Naive B cell (primary cell): Measurements from ENCODE around the gene MUC4. TPM values are rescaled to one million over a fixed set of nuclear protein-coding genes. Genes with fewer than 3 reads are reported as not detected.

Experiments used
- ATAC-seq, 2 donors: fragments of 150-1000 bp; cut with Tn5 transposase; 2 replicates each; pipeline ENCODE4 v1.10.0; 2021; ENCODE audit warnings: low read depth in 2 of 2, mild to moderate bottlenecking in 2 of 2, moderate library complexity in 2 of 2
- DNase-seq: peaks from one replicate; pipeline ENCODE4 v3.0.0; 2022
- H3K27ac Mint-ChIP-seq, 6 donors: one replicate each; pipeline ENCODE4 v1.8.0; 2020 to 2022; ENCODE audit warnings: mild to moderate bottlenecking in 6 of 6, mixed read lengths in 6 of 6, moderate library complexity in 5 of 6, inconsistent platforms in 2 of 6
- H3K27me3 Mint-ChIP-seq, 3 donors: one replicate each; pipeline ENCODE4 v1.8.0; 2021 to 2022; ENCODE audit warnings: mixed read lengths in 3 of 3, mild to moderate bottlenecking in 1 of 3
- H3K36me3 Mint-ChIP-seq, 2 donors: one replicate each; pipeline ENCODE4 v1.8.0; 2020 to 2022; ENCODE audit warnings: mixed read lengths in 2 of 2, inconsistent platforms in 1 of 2, mild to moderate bottlenecking in 1 of 2
- H3K4me1 Mint-ChIP-seq, 3 donors: one replicate each; pipeline ENCODE4 v1.8.0; 2020 to 2022; ENCODE audit warnings: mixed read lengths in 3 of 3, inconsistent platforms in 1 of 3, mild to moderate bottlenecking in 1 of 3, moderate library complexity in 1 of 3
- H3K4me3 Mint-ChIP-seq, 8 donors: one replicate each; pipeline ENCODE4 v1.8.0; 2020 to 2022; ENCODE audit warnings: mild to moderate bottlenecking in 8 of 8, mixed read lengths in 8 of 8, moderate library complexity in 8 of 8, inconsistent platforms in 2 of 8
- H3K9me3 Mint-ChIP-seq, 7 donors: one replicate each; pipeline ENCODE4 v1.8.0; 2020 to 2022; ENCODE audit warnings: mixed read lengths in 7 of 7, mild to moderate bottlenecking in 5 of 7, inconsistent platforms in 2 of 7, moderate library complexity in 1 of 7
- polyA plus RNA-seq, 6 donors: library from polyadenylated mRNA; unstranded; fragments of 300-500 nt; fragmentation: Illumina TruSeq; gene quantifications; one replicate each; pipeline ENCODE4 v1.2.3, GENCODE V29; 2021; ENCODE audit warnings: low read depth in 6 of 6

Gene MUC4
- polyA plus RNA-seq, 6 donors from 2014 or later, result 0.03 to 0.19 (median 0.07) TPM; not detected in 1

DNA sequence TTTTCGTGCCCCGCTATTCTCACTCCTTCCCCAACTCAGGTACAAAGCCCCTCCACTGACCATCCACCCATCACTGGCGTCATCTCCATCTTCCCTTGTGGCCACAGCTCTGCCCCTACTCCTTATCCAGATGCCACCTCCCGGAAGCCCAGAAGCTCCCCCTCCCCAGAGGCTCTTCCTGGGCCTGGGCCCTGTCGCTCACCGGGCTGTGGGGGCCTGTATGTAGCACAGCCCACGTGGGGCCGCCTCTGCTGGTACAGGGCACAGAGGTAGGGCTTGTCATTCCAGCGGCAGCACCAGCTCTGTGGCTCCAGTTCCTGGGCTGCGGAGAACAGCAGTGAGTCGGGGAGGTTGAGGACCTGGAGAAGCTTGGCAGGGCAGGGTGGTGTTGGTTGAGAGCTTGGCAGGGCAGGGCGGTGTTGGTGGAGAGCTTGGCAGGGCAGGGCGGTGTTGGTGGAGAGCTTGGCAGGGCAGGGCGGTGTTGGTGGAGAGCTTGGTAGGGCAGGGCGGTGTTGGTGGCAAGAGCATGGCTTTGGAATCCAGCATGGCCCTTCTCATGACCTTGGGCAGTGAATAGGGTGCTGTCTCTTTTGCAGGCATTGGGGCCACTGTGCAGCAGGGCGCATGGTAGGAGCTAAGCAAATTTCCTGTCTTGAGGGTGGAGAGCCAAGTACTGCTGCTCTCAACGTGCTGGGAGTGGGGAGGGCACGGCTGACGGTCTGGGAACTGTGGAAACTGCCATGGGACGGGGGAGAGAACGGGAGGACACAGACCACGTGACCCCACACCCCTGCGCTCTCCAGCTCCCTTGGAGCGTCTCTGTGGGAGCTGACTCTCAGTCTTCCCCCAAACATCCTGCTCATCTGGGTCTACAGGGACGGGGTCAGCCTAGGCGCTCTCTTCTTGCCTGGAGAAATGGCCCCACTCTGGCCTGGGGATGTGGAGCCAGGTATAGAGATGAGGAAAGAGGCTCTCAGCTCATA, 47.6 kb downstream of the MUC4 start:
- peaks cover 15 to 44% (median 33%) of the 10 kb centered on the region in 3 donors for H3K27me3 Mint-ChIP-seq
- peaks cover 0 to 2% (median 0%) of the 10 kb centered on the region in 3 donors for H3K4me1 Mint-ChIP-seq
- H3K36me3 Mint-ChIP-seq, result peaks cover 0 to 10% of the 10 kb centered on the region in 2 donors
- DNase-seq (no peak), ATAC-seq (no peak)
- peaks cover 0 to 3% (median 0%) of the 10 kb centered on the region in 7 donors for H3K9me3 Mint-ChIP-seq
- no peak overlapping the region for H3K27ac Mint-ChIP-seq
- H3K4me3 Mint-ChIP-seq, result peak overlapping the region in 1 of 8 donors; percentile 74

DNA sequence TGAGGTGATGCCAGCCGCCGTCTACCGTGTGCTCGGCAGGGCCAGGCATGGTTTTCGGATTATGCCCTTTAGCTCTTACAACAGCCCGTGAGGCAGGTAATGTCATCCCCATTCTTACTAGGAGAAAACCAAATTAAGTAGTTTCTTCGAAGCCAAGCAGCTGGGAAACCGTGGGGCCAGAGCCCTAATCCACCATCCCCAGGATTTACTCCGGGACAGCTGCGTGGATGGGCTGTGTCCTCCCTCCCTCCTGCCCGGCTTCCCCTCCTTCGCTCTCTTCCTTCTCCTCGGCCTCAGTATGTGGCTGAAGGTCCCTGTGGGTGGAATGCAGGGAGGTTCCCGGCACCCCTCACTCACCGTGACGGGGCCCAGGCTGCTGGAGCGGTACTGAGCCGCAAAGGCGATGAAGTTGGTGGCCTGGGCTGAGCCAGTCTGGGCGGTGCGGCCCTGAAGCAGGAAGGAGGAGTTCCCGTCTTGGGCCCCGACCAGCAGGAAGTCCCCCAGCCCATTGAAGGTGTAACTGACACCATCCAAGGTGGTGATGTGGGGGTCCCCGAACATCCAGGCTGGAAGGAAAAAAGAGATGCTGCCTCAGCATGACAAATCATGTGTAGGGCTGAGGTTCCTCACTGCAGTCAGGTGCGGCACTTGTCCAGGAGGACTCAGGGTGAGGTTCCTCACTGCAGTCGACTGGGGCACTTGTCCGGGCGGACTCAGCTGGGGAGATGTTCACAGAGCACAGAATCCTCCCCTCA, 48.5 kb downstream of the MUC4 start:
- Mint-ChIP-seq H3K27me3 (peaks cover 20 to 50% (median 36%) of the 10 kb centered on the region in 3 donors), H3K4me1 (peaks cover 0 to 2% (median 0%) of the 10 kb centered on the region in 3 donors), H3K9me3 (peaks cover 0 to 3% (median 0%) of the 10 kb centered on the region in 7 donors), H3K27ac (peak overlapping the region in 1 of 6 donors; percentile 51), H3K36me3 (peaks cover 0 to 10% of the 10 kb centered on the region in 2 donors), H3K4me3 (peak overlapping the region in 1 of 8 donors; percentile 33)
- DNase-seq (no peak), ATAC-seq (no peak)

DNA sequence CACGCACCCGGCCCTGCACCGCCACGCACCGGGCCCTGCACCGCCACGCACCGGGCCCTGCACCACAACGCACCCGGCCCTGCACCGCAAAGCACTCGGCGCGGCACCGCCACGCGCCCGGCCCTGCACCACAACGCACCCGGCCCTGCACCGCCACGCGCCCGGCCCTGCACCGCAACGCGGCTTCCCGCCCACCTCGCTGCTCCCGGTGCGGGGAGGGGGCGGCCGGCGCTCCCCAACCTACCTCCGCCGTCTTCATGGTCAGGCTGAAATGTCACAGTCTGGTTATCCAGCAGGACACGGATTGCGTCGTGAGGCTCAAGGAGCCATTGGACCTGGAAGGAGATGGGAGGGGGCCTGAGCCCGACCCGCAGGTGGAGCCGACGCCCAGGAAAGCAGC, 49.1 kb downstream of the MUC4 start:
- Mint-ChIP-seq H3K27ac (no peak overlapping the region), H3K4me1 (peaks cover 0 to 2% (median 0%) of the 10 kb centered on the region in 3 donors), H3K4me3 (peak overlapping the region in 1 of 8 donors; percentile 33), H3K36me3 (peaks cover 0 to 10% of the 10 kb centered on the region in 2 donors), H3K27me3 (peaks cover 27 to 56% (median 42%) of the 10 kb centered on the region in 3 donors), H3K9me3 (no peaks in the 10 kb centered on the region)
- DNase-seq (no peak), ATAC-seq (no peak)

DNA sequence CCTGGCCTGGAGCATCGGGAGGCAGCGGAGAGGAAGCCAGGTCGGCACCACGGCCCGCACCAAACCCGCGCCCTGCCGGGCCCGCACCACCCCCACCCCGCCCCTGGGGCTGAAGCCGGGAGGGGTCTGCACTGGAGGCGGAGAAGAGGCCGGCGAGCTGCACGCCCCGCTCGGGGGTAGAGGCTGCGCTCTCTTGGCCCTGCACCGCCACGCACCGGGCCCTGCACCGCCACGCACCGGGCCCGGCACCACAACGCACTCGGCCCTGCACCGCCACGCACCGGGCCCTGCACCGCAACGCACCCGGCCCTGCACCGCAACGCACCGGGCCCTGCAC, 49.5 kb downstream of the MUC4 start:
- no peak for DNase-seq
- Mint-ChIP-seq H3K4me1 (peaks cover 0 to 2% (median 0%) of the 10 kb centered on the region in 3 donors), H3K27me3 (peaks cover 27 to 60% (median 46%) of the 10 kb centered on the region in 3 donors), H3K4me3 (no peak overlapping the region), H3K27ac (no peak overlapping the region), H3K36me3 (peaks cover 0 to 10% of the 10 kb centered on the region in 2 donors), H3K9me3 (no peaks in the 10 kb centered on the region)
- no peak for ATAC-seq

DNA sequence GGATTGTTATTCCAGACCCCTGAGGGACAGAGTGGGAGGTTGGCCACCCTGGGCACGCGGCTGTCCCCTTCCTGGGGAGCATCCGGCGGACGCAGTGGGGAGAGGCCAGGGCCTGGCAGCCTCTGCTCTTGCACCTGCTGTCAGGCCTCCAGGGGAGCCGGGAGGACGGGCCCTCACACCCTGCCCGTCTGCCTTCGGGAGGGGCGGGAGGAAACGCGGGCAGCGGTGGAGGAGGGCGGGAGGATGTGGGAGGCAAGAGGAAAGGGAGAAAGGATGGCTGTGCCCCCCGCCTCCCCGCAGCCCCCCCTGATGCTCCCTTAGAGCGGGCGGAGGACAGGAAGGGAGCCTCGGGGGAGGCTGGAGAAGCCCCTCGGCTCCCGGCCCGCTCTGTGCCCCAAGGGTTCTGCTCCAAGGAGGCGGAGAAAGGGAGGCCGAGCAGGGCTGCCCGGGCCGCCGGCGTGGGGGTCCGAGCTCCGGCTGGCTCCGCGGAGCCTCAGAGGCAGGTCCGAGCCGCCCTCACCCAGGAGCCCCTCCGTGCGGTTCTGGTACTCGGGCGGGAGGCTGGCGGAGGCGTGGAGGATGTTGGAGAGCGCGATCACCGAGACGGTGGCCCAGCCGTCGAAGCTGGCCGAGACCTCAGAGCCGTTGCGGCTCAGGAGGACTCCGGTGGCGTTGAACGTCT, 50.0 kb downstream of the MUC4 start:
- peaks cover 0 to 10% of the 10 kb centered on the region in 2 donors for H3K36me3 Mint-ChIP-seq
- H3K27ac Mint-ChIP-seq, result no peak overlapping the region
- H3K4me3 Mint-ChIP-seq, result peak overlapping the region in 1 of 8 donors; percentile 51
- no peak for ATAC-seq
- peaks cover 31 to 65% (median 51%) of the 10 kb centered on the region in 3 donors for H3K27me3 Mint-ChIP-seq
- peaks cover 0 to 2% (median 0%) of the 10 kb centered on the region in 3 donors for H3K4me1 Mint-ChIP-seq
- H3K9me3 Mint-ChIP-seq, result no peaks in the 10 kb centered on the region
- DNase-seq, result no peak

DNA sequence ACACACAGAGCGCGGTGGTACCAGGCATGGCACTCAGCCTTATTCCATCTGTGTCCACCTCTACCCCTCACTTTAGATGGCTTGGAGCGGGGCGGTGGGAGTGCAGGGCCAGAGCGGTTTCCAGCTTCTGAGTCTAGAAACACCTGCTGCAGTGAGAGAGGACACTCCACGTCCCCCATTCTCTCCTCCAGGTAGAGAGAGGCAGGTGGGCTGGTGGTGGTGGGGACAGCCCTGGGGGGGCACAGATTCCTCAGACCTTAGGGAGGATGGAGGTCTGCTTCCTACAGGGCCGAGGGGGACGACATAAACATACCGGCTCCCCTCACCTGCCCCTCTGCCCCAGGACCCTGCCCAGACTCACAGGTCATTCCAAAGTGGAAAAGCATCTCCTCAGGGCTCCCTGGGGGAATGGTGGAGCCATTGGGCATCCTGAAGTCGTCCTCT, 50.6 kb downstream of the MUC4 start:
- ATAC-seq, result no peak
- Mint-ChIP-seq H3K36me3 (peaks cover 0 to 10% of the 10 kb centered on the region in 2 donors), H3K27me3 (peaks cover 35 to 69% (median 57%) of the 10 kb centered on the region in 3 donors), H3K4me3 (peak overlapping the region in 1 of 8 donors; percentile 51), H3K4me1 (peaks cover 0 to 4% (median 0%) of the 10 kb centered on the region in 3 donors), H3K9me3 (no peaks in the 10 kb centered on the region), H3K27ac (no peak overlapping the region)
- DNase-seq, result no peak

DNA sequence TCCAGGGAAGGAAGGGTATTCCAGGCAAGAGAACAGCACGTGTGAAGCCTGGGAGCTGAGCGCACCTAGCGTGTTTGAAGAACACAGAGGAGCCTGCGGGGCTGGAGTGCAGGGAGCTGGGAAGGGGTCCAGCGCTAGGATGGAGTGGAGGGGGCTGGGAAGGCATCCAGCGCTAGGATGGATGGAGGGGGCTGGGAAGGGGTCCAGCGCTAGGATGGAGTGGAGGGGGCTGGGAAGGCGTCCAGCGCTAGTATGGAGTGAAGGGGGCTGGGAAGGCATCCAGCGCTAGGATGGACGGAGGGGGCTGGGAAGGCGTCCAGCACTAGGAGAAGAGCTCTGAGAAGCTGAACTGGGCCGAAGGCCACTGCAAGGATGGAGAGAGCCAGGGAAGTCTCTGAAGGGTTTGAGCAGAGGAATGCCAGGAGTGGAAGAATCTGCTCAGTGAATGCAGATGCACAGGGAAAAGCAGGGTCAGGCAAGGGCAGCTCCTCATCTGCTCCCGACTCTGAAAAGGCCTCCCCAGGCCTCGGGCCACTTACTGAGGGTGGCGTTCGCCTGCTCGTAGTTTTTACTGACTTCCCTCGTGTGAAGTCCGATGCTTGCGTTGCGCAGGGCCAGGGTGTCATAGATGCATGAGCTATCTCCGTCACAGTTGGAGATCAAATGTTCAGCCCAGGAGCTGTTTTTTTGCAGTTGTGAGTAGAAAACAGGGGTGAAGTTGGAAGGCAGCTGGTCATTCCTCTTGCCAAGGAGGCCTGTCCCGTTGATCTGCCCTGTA, 51.2 kb downstream of the MUC4 start:
- ATAC-seq (no peak), DNase-seq (no peak)
- H3K27ac Mint-ChIP-seq, result no peak overlapping the region
- peaks cover 0 to 10% of the 10 kb centered on the region in 2 donors for H3K36me3 Mint-ChIP-seq
- H3K9me3 Mint-ChIP-seq, result no peaks in the 10 kb centered on the region
- H3K4me3 Mint-ChIP-seq, result peak overlapping the region in 1 of 8 donors; percentile 12
- H3K4me1 Mint-ChIP-seq, result peaks cover 0 to 4% (median 0%) of the 10 kb centered on the region in 3 donors
- H3K27me3 Mint-ChIP-seq, result peaks cover 35 to 74% (median 63%) of the 10 kb centered on the region in 3 donors

DNA sequence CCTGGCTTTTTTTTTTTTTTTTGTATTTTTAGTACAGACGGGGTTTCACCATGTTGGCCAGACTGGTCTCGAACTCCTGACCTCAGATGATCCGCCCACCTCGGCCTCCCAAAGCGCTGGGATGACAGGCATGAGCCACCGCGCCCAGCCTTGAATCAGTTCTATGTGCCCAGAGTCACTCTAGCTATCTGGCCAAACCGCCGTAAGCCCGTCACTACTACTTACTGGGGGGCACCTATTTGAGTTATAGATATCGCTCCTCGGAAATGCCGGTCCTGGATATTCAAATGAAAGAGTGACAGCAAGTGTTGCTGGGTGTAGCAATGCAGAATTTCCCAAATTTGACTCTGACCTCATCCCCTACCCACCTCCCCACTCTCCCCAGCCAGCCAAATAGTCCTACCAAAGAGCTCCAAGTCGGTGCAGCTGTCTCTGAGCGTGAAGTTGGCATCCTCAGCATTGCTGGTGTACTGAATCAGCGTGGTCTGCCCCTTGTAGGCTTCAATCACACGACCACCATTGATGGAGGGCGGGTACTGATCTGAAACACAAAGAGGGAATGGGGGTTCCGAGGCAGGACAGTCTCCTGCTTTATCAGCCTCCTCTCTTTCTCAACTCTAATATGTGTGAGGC, 52.9 kb downstream of the MUC4 start:
- peaks cover 0 to 3% of the 10 kb centered on the region in 2 donors for H3K36me3 Mint-ChIP-seq
- H3K27me3 Mint-ChIP-seq, result peaks cover 35 to 80% (median 68%) of the 10 kb centered on the region in 3 donors
- H3K4me1 Mint-ChIP-seq, result peaks cover 0 to 4% (median 4%) of the 10 kb centered on the region in 3 donors
- no peak overlapping the region for H3K4me3 Mint-ChIP-seq
- no peak for DNase-seq
- no peak overlapping the region for H3K27ac Mint-ChIP-seq
- H3K9me3 Mint-ChIP-seq, result no peaks in the 10 kb centered on the region
- no peak for ATAC-seq

DNA sequence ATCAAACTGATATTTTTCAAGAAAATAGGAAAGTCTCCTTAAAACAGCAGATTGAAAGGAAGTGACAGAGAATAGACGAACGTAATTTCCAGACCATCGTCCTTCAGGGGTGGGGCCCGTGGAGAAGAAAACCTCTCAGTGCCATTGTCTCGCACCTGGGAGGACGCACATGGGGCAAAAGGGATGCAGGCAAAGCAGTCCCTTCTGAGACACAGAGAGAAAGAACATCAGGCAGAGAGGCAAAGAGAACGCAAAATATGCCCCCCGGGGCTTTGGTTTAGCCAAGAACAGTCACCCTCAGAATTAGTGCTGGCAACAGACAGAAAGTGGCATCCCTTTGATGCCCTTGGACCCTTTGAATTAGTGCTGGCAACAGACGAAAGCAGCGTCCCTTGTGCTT, 53.9 kb downstream of the MUC4 start:
- H3K4me3 Mint-ChIP-seq, result no peak overlapping the region
- no peaks in the 10 kb centered on the region for H3K9me3 Mint-ChIP-seq
- H3K4me1 Mint-ChIP-seq, result peaks cover 0 to 4% (median 4%) of the 10 kb centered on the region in 3 donors
- no peaks in the 10 kb centered on the region for H3K36me3 Mint-ChIP-seq
- no peak for DNase-seq
- H3K27ac Mint-ChIP-seq, result no peak overlapping the region
- no peak for ATAC-seq
- H3K27me3 Mint-ChIP-seq, result peaks cover 35 to 71% (median 63%) of the 10 kb centered on the region in 3 donors

DNA sequence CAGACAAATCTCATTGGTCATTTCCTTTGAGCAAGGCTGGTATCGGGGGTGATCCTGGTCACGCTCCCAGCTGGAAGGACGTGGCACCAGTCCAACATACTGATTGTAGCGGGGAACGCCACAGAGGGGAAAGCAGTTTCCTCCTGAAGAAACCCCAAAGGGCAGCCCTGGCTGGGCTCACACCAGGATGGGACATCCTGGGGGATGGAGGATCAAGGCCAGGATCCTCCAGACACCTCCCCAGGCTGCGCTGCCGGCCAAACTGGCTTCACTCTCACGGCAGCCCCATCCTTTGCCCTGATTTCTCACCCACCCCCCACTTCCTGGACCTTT, 54.3 kb downstream of the MUC4 start:
- peaks cover 35 to 71% (median 63%) of the 10 kb centered on the region in 3 donors for H3K27me3 Mint-ChIP-seq
- H3K4me3 Mint-ChIP-seq, result no peak overlapping the region
- ATAC-seq (no peak), DNase-seq (no peak)
- H3K9me3 Mint-ChIP-seq, result no peaks in the 10 kb centered on the region
- no peak overlapping the region for H3K27ac Mint-ChIP-seq
- peaks cover 0 to 4% (median 4%) of the 10 kb centered on the region in 3 donors for H3K4me1 Mint-ChIP-seq
- no peaks in the 10 kb centered on the region for H3K36me3 Mint-ChIP-seq

DNA sequence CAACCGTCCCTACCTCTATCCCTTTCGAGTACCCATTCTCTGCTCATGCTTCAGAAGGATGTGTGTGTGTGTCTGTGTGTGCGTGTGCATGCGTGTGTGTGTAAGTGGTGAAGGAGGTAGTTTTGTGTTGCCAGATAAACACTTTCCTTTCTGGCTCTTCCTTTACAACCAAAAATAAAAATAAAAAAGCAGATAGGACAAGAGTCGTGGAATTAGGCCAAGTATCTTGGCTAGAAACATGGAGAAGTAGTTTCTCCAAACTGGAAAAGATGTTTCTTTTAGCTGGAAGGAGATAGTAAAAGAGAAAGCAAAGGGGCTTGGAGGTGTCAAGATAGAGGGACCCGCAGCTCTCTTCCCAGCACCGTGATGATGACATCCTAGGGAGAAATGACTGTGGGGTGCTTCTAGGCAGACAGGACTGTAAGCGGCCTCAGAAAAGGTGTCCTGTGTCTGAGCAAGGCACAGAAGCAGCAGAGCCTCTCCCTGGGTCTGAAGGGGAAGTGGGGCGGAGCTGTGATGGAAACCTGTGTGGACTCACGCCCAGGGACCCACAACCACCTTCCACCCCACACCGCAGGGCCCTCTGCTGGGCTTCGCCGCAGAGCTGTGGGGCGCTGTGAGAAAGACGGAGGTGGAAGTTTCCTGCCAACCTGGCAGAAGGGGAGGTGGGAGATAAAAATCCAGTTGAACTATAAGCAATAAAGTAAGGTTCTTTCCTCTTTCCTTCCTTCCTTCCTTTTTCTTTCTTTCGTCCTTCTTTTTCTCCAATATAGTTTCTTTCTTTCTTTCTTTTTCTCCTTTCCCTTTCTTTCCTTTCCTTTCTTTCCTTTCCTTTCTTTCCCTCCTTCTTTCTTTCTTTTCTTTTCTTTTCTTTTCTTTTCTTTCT, 55.7 kb downstream of the MUC4 start:
- no peak for DNase-seq
- Mint-ChIP-seq H3K27ac (no peak overlapping the region), H3K27me3 (peaks cover 35 to 64% (median 63%) of the 10 kb centered on the region in 3 donors), H3K36me3 (no peaks in the 10 kb centered on the region), H3K4me3 (peak overlapping the region in 1 of 8 donors; percentile 6), H3K9me3 (no peaks in the 10 kb centered on the region), H3K4me1 (peaks cover 0 to 4% (median 2%) of the 10 kb centered on the region in 3 donors)
- ATAC-seq, result no peak
